Smooth muscle cell (in vitro differentiated cells): Measurements from ENCODE around the gene MAPKBP1. TPM values are rescaled to one million over a fixed set of nuclear protein-coding genes. Genes with fewer than 3 reads are reported as not detected.

Experiments used
- DNase-seq: peaks from one replicate; lab custom pipeline; 2025; ENCODE audit not compliant: unreplicated experiment; lab: John Stamatoyannopoulos, UW
- H2AFZ ChIP-seq: fragments of 200-600 bp; sonication (generic); 2 replicates; pipeline ENCODE4 v1.6.0; 2016; ENCODE audit warnings: antibody characterized with exemption, low read depth, mild to moderate bottlenecking
- H3F3A ChIP-seq: fragments of 200-600 bp; sonication (generic); 2 replicates; pipeline ENCODE4 v1.6.0; 2017; ENCODE audit warnings: antibody characterized with exemption, low read depth
- H3K27ac ChIP-seq: fragments of 200-600 bp; sonication (generic); 2 replicates; pipeline ENCODE4 v1.5.1; 2016; ENCODE audit warnings: low read depth, mild to moderate bottlenecking
- H3K27me3 ChIP-seq: fragments of 200-600 bp; sonication (generic); 2 replicates; pipeline ENCODE4 v1.6.1; 2016; ENCODE audit warnings: low read depth, mild to moderate bottlenecking
- H3K36me3 ChIP-seq: fragments of 200-600 bp; sonication (generic); 2 replicates; pipeline ENCODE4 v1.5.1; 2016; ENCODE audit warnings: low read depth
- H3K4me1 ChIP-seq: fragments of 200-600 bp; sonication (generic); 2 replicates; pipeline ENCODE4 v1.5.1; 2016; ENCODE audit warnings: low read depth
- H3K4me2 ChIP-seq: fragments of 200-600 bp; sonication (generic); 2 replicates; pipeline ENCODE4 v1.6.0; 2016; ENCODE audit warnings: mild to moderate bottlenecking
- H3K4me3 ChIP-seq: fragments of 200-600 bp; sonication (generic); 2 replicates; pipeline ENCODE4 v1.5.1; 2016; ENCODE audit warnings: mild to moderate bottlenecking
- H3K79me2 ChIP-seq: fragments of 200-600 bp; sonication (generic); 2 replicates; pipeline ENCODE4 v1.6.0; 2016; ENCODE audit warnings: low read depth, mild to moderate bottlenecking
- H3K9ac ChIP-seq: fragments of 200-600 bp; sonication (generic); 2 replicates; pipeline ENCODE4 v1.6.0; 2016; ENCODE audit warnings: low read depth
- H3K9me3 ChIP-seq: fragments of 200-600 bp; sonication (generic); replicated peaks from 2 replicates; pipeline ENCODE4 v1.5.1; 2016; ENCODE audit warnings: low read depth
- H4K20me1 ChIP-seq: fragments of 200-600 bp; sonication (generic); 2 replicates; pipeline ENCODE4 v1.6.0; 2016; ENCODE audit warnings: low read depth
- CTCF ChIP-seq: fragments of 200-600 bp; sonication (generic); IDR thresholded peaks from 2 replicates; pipeline ENCODE4 v1.5.1; 2017; ENCODE audit warnings: borderline replicate concordance, mild to moderate bottlenecking, antibody characterized with exemption; ENCODE audit not compliant: insufficient read depth, poor library complexity, severe bottlenecking
- WGBS: methylation state at CpG from one replicate; pipeline ENCODE4 v1.1.7; 2016; ENCODE audit warnings: low lambda C conversion rate; 5-methylcytosine and 5-hydroxymethylcytosine counted together
- polyA plus RNA-seq: library from polyadenylated mRNA; unstranded; fragments of >200 nt; fragmentation: Nextera tagmentation; extraction: Ambion mirVana; gene quantifications from 2 replicates; pipeline ENCODE4 v1.2.1, GENCODE V29; 2016
- total RNA-seq: library from RNA; depleted of rRNA; stranded (reverse); fragments of >200 nt; gene quantifications from 2 replicates; pipeline ENCODE4 v1.2.3, GENCODE V29; 2014

MAPKBP1 gene
- total and polyA plus RNA-seq, 2 experiments from 2014 or later, result 6.6 to 10.7 TPM

GRCh38 chr15:41804916-41805666, 30.8 kb downstream of the MAPKBP1 start:
- H3K36me3 ChIP-seq, result no peaks in the 10 kb centered on the region
- H3K4me2 ChIP-seq, result no peak overlapping the region
- H4K20me1 ChIP-seq, result peaks cover 10% of the 10 kb centered on the region
- no peak for TF ChIP-seq CTCF
- WGBS, result 91% methylated on average over 8 of the region's 8 CpGs
- no peak for DNase-seq
- H3F3A ChIP-seq, result no peaks in the 10 kb centered on the region
- H2AFZ ChIP-seq, result no peak overlapping the region
- H3K27me3 ChIP-seq, result no peaks in the 10 kb centered on the region
- peaks cover 6% of the 10 kb centered on the region for H3K79me2 ChIP-seq
- H3K4me1 ChIP-seq, result no peaks in the 10 kb centered on the region
- peak overlapping the region; percentile 72 for H3K27ac ChIP-seq
- no peak overlapping the region for H3K4me3 ChIP-seq
- no peaks in the 10 kb centered on the region for H3K9me3 ChIP-seq
- no peak overlapping the region for H3K9ac ChIP-seq

- Histone ChIP-seq H3F3A (no peaks in the 10 kb centered on the region), H3K4me1 (no peaks in the 10 kb centered on the region), H3K27me3 (no peaks in the 10 kb centered on the region), H4K20me1 (peaks cover 10% of the 10 kb centered on the region), H3K27ac (peak overlapping the region; percentile 72), H3K4me3 (no peak overlapping the region), H2AFZ (no peak overlapping the region), H3K9me3 (no peaks in the 10 kb centered on the region), H3K9ac (no peak overlapping the region), H3K4me2 (no peak overlapping the region), H3K79me2 (peaks cover 6% of the 10 kb centered on the region), H3K36me3 (no peaks in the 10 kb centered on the region)
- WGBS, result 79% methylated on average over 3 of the region's 3 CpGs
- no peak for DNase-seq
- no peak for TF ChIP-seq CTCF
These were observed 31.4 kb downstream of the MAPKBP1 start for GRCh38 chr15:41805711-41806110.

- Histone ChIP-seq H3K9me3 (no peaks in the 10 kb centered on the region), H3K79me2 (peaks cover 6% of the 10 kb centered on the region), H3K36me3 (no peaks in the 10 kb centered on the region), H4K20me1 (peaks cover 15% of the 10 kb centered on the region), H3K4me3 (no peak overlapping the region), H3K27me3 (no peaks in the 10 kb centered on the region), H2AFZ (no peak overlapping the region), H3F3A (no peaks in the 10 kb centered on the region), H3K9ac (no peak overlapping the region), H3K4me2 (no peak overlapping the region), H3K4me1 (no peaks in the 10 kb centered on the region), H3K27ac (no peak overlapping the region)
- DNase-seq, result no peak
- no peak for TF ChIP-seq CTCF
- 84% methylated on average over 10 of the region's 10 CpGs for WGBS
These were observed 32.3 kb downstream of the MAPKBP1 start for GRCh38 chr15:41806291-41807181.
